Measurements from ENCODE around the gene TDO2. TPM values are rescaled to one million over a fixed set of nuclear protein-coding genes. Genes with fewer than 3 reads are reported as not detected.
A peak's percentile ranks its signal among the peaks of the same experiment; 100 is the strongest.

TDO2 gene
- polyA plus RNA-seq, 1 donor from 2014 or later = 0.73 TPM

DNA sequence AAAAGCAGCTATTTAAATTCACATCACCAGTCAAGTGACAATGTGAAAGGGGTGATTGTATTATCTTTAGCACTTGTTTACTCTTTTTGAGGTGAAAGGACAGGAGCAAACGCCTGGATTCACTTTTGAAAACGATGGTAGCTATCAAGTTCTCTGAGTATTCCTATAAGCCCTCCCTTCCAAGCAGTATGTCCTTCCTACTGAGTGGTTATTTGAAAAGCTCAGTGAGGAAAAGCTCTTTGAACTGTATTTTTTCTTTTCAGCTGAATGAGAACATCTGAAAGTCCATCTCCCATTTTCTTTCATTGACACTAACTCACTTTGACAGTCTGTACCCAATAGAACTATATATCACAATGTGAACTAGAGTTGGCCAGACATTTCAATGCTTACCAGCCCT lies 59.3 kb downstream of the TDO2 start:
- H3K4me2 ChIP-seq (ENCODE audit: low read length) = no peak overlapping the region
- H3K27ac ChIP-seq (ENCODE audit: low read length) = peak overlapping the region; percentile 29
- H3K9me3 ChIP-seq (ENCODE audit: low read length) = no peaks in the 10 kb centered on the region
- H2AFZ ChIP-seq (ENCODE audit: low read depth, low read length) = no peak overlapping the region
- no peaks in the 10 kb centered on the region for H3K27me3 ChIP-seq (ENCODE audit: insufficient read depth, low read depth, low read length)
- no peaks in the 10 kb centered on the region for H3K36me3 ChIP-seq (ENCODE audit: insufficient read depth, low read length)
- TF ChIP-seq, protein P1, sequence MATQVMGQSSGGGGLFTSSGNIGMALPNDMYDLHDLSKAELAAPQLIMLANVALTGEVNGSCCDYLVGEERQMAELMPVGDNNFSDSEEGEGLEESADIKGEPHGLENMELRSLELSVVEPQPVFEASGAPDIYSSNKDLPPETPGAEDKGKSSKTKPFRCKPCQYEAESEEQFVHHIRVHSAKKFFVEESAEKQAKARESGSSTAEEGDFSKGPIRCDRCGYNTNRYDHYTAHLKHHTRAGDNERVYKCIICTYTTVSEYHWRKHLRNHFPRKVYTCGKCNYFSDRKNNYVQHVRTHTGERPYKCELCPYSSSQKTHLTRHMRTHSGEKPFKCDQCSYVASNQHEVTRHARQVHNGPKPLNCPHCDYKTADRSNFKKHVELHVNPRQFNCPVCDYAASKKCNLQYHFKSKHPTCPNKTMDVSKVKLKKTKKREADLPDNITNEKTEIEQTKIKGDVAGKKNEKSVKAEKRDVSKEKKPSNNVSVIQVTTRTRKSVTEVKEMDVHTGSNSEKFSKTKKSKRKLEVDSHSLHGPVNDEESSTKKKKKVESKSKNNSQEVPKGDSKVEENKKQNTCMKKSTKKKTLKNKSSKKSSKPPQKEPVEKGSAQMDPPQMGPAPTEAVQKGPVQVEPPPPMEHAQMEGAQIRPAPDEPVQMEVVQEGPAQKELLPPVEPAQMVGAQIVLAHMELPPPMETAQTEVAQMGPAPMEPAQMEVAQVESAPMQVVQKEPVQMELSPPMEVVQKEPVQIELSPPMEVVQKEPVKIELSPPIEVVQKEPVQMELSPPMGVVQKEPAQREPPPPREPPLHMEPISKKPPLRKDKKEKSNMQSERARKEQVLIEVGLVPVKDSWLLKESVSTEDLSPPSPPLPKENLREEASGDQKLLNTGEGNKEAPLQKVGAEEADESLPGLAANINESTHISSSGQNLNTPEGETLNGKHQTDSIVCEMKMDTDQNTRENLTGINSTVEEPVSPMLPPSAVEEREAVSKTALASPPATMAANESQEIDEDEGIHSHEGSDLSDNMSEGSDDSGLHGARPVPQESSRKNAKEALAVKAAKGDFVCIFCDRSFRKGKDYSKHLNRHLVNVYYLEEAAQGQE (IDR thresholded peaks at IDR 0.05; ENCODE audit: borderline replicate concordance) = peak; percentile 61
- TF ChIP-seq SMC3 (conservative IDR thresholded peaks at IDR 0.05; ENCODE audit: poor library complexity) (no peak), POLR2AphosphoS5 (IDR thresholded peaks at IDR 0.05) (peak; percentile 59), EP300 (conservative IDR thresholded peaks at IDR 0.05; ENCODE audit: poor library complexity, severe bottlenecking) (peak; percentile 33)
- H3K4me3 ChIP-seq (ENCODE audit: low read length) = no peak overlapping the region
- H3K79me2 ChIP-seq (replicated peaks; ENCODE audit: insufficient read depth, low read length) = no peaks in the 10 kb centered on the region
- H3F3A ChIP-seq (ENCODE audit: insufficient read depth, low read length, poor library complexity, severe bottlenecking) = peaks cover 6% of the 10 kb centered on the region
- no peak overlapping the region for H3K9ac ChIP-seq (ENCODE audit: low read length)
- no peaks in the 10 kb centered on the region for H3K9me2 ChIP-seq (ENCODE audit: insufficient read depth, low read length)
- H4K20me1 ChIP-seq (ENCODE audit: insufficient read depth) = no peaks in the 10 kb centered on the region

DNA sequence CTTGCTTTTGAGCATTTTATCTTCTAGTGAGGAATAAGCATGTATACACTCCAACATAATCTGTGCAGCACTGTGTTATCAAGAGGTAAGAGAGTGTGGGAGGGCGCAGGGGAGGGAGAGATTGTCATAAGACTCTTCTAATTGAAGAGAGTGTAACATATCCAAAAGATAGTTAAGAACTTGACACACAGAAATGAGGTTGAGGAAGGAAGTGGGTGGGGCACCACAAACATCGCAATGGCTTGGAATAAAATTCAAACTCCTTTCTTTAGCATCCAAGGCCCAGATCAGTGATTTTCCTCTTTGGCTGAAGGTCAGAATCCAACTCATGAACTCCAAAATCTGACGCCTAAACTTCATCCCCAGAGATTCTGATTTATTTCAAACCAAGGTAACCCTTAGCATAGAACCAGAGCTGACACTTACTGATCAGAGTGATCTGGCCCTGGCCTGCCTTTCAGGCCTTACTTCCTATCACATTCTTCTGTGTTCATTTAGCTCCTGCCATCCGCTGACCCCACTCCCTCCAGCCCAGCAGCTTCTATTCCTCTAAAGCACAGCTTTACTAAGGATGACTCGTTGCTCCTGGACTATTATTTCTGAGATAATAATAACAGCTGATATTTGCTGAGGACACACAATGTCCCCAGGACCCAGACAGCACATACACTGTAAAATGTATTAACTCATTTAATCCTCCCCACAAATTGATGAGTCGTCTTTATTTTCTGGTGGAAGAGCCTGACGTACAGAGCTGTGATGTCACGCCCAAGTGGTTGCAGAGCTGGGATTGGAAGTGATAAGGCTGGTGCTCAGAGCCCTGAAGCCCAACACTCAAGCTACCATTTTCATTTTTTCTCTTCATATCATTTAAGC lies 60.8 kb downstream of the TDO2 start:
- Histone ChIP-seq H3K4me2 (ENCODE audit: low read length) (no peak overlapping the region), H3K79me2 (replicated peaks; ENCODE audit: insufficient read depth, low read length) (no peaks in the 10 kb centered on the region), H3K9ac (ENCODE audit: low read length) (no peak overlapping the region), H3F3A (ENCODE audit: insufficient read depth, low read length, poor library complexity, severe bottlenecking) (peaks cover 6% of the 10 kb centered on the region), H3K27me3 (ENCODE audit: insufficient read depth, low read depth, low read length) (no peaks in the 10 kb centered on the region), H3K9me2 (ENCODE audit: insufficient read depth, low read length) (no peaks in the 10 kb centered on the region), H4K20me1 (ENCODE audit: insufficient read depth) (no peaks in the 10 kb centered on the region), H3K27ac (ENCODE audit: low read length) (no peak overlapping the region), H3K36me3 (ENCODE audit: insufficient read depth, low read length) (no peaks in the 10 kb centered on the region), H3K9me3 (ENCODE audit: low read length) (no peaks in the 10 kb centered on the region), H3K4me3 (ENCODE audit: low read length) (no peak overlapping the region), H2AFZ (ENCODE audit: low read depth, low read length) (no peak overlapping the region)
- TF ChIP-seq, protein P2, sequence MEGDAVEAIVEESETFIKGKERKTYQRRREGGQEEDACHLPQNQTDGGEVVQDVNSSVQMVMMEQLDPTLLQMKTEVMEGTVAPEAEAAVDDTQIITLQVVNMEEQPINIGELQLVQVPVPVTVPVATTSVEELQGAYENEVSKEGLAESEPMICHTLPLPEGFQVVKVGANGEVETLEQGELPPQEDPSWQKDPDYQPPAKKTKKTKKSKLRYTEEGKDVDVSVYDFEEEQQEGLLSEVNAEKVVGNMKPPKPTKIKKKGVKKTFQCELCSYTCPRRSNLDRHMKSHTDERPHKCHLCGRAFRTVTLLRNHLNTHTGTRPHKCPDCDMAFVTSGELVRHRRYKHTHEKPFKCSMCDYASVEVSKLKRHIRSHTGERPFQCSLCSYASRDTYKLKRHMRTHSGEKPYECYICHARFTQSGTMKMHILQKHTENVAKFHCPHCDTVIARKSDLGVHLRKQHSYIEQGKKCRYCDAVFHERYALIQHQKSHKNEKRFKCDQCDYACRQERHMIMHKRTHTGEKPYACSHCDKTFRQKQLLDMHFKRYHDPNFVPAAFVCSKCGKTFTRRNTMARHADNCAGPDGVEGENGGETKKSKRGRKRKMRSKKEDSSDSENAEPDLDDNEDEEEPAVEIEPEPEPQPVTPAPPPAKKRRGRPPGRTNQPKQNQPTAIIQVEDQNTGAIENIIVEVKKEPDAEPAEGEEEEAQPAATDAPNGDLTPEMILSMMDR (IDR thresholded peaks at IDR 0.05; ENCODE audit: poor library complexity, severe bottlenecking) = no peak
- no peak for TF ChIP-seq SMC3 (conservative IDR thresholded peaks at IDR 0.05; ENCODE audit: poor library complexity)
- TF ChIP-seq, protein P1 (IDR thresholded peaks at IDR 0.05; ENCODE audit: borderline replicate concordance) = no peak
- TF ChIP-seq EP300 (conservative IDR thresholded peaks at IDR 0.05; ENCODE audit: poor library complexity, severe bottlenecking) = no peak
- TF ChIP-seq RAD21 (conservative IDR thresholded peaks at IDR 0.05) = no peak
- no peak for TF ChIP-seq EZH2 (IDR thresholded peaks at IDR 0.05; ENCODE audit: borderline replicate concordance, insufficient read depth, low read length, poor library complexity, severe bottlenecking)

All from neural cell (in vitro differentiated cells).